ENCODE measurements around the gene RAI14. TPM values are rescaled to one million over a fixed set of nuclear protein-coding genes. Genes with fewer than 3 reads are reported as not detected.

The RAI14 gene
- total RNA-seq, 1 donor from 2014 or later = 307 TPM

DNA sequence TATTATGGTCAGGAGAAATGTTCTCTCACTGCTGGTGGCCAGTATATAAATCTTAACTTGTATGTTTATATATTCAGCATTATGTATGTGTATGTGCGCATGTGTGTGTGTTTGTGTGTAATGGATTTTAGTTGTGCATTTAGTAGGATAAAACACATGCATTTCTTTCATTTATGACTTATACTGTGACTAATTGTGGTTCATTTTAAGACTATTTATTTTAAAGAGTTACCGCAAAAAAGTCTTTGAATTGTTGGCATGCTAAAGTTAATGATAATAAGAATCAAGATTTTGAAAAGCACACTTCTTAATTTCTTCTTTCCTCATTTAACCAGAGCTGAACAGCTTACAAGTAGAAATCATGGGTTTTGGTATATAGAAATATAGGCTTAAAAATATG lies 60.9 kb downstream of the RAI14 start:
- FAIRE-seq = no peak
- Mint-ChIP-seq H3K4me3 (ENCODE audit: unreplicated experiment) (peak overlapping the region; percentile 62), H3K27ac (ENCODE audit: unreplicated experiment) (peak overlapping the region; percentile 99), H3K9me3 (ENCODE audit: unreplicated experiment) (no peaks in the 10 kb centered on the region), H3K4me1 (ENCODE audit: low read depth, unreplicated experiment) (peaks cover 44% of the 10 kb centered on the region), H3K36me3 (ENCODE audit: low read depth, unreplicated experiment) (peaks cover 20% of the 10 kb centered on the region), H3K27me3 (ENCODE audit: low read depth, unreplicated experiment) (no peaks in the 10 kb centered on the region)
- TF ChIP-seq, protein P1, sequence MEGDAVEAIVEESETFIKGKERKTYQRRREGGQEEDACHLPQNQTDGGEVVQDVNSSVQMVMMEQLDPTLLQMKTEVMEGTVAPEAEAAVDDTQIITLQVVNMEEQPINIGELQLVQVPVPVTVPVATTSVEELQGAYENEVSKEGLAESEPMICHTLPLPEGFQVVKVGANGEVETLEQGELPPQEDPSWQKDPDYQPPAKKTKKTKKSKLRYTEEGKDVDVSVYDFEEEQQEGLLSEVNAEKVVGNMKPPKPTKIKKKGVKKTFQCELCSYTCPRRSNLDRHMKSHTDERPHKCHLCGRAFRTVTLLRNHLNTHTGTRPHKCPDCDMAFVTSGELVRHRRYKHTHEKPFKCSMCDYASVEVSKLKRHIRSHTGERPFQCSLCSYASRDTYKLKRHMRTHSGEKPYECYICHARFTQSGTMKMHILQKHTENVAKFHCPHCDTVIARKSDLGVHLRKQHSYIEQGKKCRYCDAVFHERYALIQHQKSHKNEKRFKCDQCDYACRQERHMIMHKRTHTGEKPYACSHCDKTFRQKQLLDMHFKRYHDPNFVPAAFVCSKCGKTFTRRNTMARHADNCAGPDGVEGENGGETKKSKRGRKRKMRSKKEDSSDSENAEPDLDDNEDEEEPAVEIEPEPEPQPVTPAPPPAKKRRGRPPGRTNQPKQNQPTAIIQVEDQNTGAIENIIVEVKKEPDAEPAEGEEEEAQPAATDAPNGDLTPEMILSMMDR (IDR thresholded peaks at IDR 0.05; ENCODE audit: insufficient read depth, low read depth, low read length) = no peak
- TF ChIP-seq EZH2 (IDR thresholded peaks at IDR 0.05; ENCODE audit: insufficient read depth, low read length) = no peak
- peak overlapping the region; percentile 88 for H3K9ac ChIP-seq (ENCODE audit: low read length)
- peak overlapping the region; percentile 99 for H3K27ac ChIP-seq (ENCODE audit: low read depth, low read length)
- no peaks in the 10 kb centered on the region for H3K27me3 ChIP-seq (ENCODE audit: insufficient read depth, low read length)
- no peaks in the 10 kb centered on the region for H3K9me3 ChIP-seq (ENCODE audit: insufficient read depth, low read depth, low read length)
- no peaks in the 10 kb centered on the region for H4K20me1 ChIP-seq (ENCODE audit: insufficient read depth, low read length)
- H3K79me2 ChIP-seq (ENCODE audit: insufficient read depth, low read length) = peaks cover 82% of the 10 kb centered on the region
- peak; percentile 71 for DNase-seq (ENCODE audit: low read depth)
- peak overlapping the region; percentile 85 for H3K4me2 ChIP-seq (ENCODE audit: low read length)
- H3K4me3 ChIP-seq (ENCODE audit: insufficient read depth, low read depth, low read length) = peak overlapping the region; percentile 8
- H2AFZ ChIP-seq (ENCODE audit: low read depth, low read length) = no peak overlapping the region
- H3K4me1 ChIP-seq (ENCODE audit: insufficient read depth, low read length) = peaks cover 52% of the 10 kb centered on the region
- peaks cover 13% of the 10 kb centered on the region for H3K36me3 ChIP-seq (ENCODE audit: insufficient read depth, low read length)

DNA sequence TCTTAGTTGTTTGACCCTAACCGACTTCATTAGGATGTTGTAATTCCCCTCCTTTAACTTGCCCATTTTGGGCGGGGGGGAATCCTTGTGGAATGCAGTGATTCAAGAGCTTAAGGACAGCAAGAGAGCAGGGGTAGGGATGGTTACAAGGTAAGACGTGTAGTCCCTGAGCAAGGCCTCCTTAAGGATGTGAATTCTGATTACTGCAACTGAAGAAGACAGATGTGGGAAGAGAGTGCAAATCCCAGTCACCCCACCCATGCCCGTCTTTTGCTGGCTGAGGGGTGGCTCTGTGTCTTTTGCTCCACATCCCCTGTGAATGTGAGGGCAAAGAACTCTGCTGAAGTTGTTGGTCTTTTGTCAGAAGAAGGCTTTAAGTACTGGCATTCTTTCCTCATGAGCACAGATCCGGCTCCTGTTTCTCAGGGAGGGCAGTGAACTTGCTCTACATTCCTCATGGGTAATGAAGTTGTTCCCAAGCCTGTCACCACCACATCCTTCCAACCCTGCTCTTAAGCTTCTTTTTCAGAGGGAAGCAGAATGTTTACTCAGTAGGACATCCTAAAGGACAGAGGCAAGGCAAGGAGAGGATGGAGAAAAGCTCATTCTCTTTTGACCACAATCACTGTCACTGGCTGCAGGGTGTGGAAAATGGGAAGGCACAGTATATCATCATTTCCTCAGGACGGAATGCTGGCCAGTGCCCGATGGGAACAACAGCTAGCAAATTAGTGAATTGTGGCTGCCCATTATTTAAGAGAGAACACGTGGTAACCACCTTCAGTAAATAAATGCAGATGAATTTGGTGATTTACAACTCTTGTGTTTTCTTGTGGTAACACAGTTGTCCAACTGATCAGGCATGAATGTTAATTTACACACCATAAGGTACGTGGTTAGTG lies 61.5 kb downstream of the RAI14 start:
- H3K27ac ChIP-seq (ENCODE audit: low read depth, low read length) = peak overlapping the region; percentile 99
- no peak overlapping the region for H2AFZ ChIP-seq (ENCODE audit: low read depth, low read length)
- Mint-ChIP-seq H3K36me3 (ENCODE audit: low read depth, unreplicated experiment) (peaks cover 20% of the 10 kb centered on the region), H3K27me3 (ENCODE audit: low read depth, unreplicated experiment) (no peaks in the 10 kb centered on the region), H3K9me3 (ENCODE audit: unreplicated experiment) (no peaks in the 10 kb centered on the region), H3K4me1 (ENCODE audit: low read depth, unreplicated experiment) (peaks cover 44% of the 10 kb centered on the region), H3K27ac (ENCODE audit: unreplicated experiment) (peak overlapping the region; percentile 99), H3K4me3 (ENCODE audit: unreplicated experiment) (peak overlapping the region; percentile 62)
- TF ChIP-seq, protein P1 (IDR thresholded peaks at IDR 0.05; ENCODE audit: insufficient read depth, low read depth, low read length) = no peak
- no peak for TF ChIP-seq EZH2 (IDR thresholded peaks at IDR 0.05; ENCODE audit: insufficient read depth, low read length)
- H3K4me2 ChIP-seq (ENCODE audit: low read length) = peak overlapping the region; percentile 85
- peaks cover 82% of the 10 kb centered on the region for H3K79me2 ChIP-seq (ENCODE audit: insufficient read depth, low read length)
- peaks cover 52% of the 10 kb centered on the region for H3K4me1 ChIP-seq (ENCODE audit: insufficient read depth, low read length)
- H4K20me1 ChIP-seq (ENCODE audit: insufficient read depth, low read length) = no peaks in the 10 kb centered on the region
- FAIRE-seq (peak; percentile 88), DNase-seq (ENCODE audit: low read depth) (peak; percentile 100)
- H3K9ac ChIP-seq (ENCODE audit: low read length) = peak overlapping the region; percentile 88
- H3K27me3 ChIP-seq (ENCODE audit: insufficient read depth, low read length) = no peaks in the 10 kb centered on the region
- no peaks in the 10 kb centered on the region for H3K9me3 ChIP-seq (ENCODE audit: insufficient read depth, low read depth, low read length)
- H3K4me3 ChIP-seq (ENCODE audit: insufficient read depth, low read depth, low read length) = peak overlapping the region; percentile 34
- peaks cover 9% of the 10 kb centered on the region for H3K36me3 ChIP-seq (ENCODE audit: insufficient read depth, low read length)

GRCh38 chr5:34718516-34718915 lies 62.4 kb downstream of the RAI14 start:
- Histone ChIP-seq H3K4me1 (ENCODE audit: insufficient read depth, low read length) (peaks cover 52% of the 10 kb centered on the region), H2AFZ (ENCODE audit: low read depth, low read length) (no peak overlapping the region), H3K79me2 (ENCODE audit: insufficient read depth, low read length) (peaks cover 81% of the 10 kb centered on the region), H4K20me1 (ENCODE audit: insufficient read depth, low read length) (no peaks in the 10 kb centered on the region), H3K4me2 (ENCODE audit: low read length) (peak overlapping the region; percentile 85), H3K27ac (ENCODE audit: low read depth, low read length) (peak overlapping the region; percentile 99), H3K9ac (ENCODE audit: low read length) (peak overlapping the region; percentile 88), H3K9me3 (ENCODE audit: insufficient read depth, low read depth, low read length) (no peaks in the 10 kb centered on the region), H3K36me3 (ENCODE audit: insufficient read depth, low read length) (peaks cover 8% of the 10 kb centered on the region), H3K27me3 (ENCODE audit: insufficient read depth, low read length) (no peaks in the 10 kb centered on the region), H3K4me3 (ENCODE audit: insufficient read depth, low read depth, low read length) (no peak overlapping the region)
- FAIRE-seq (no peak), DNase-seq (ENCODE audit: low read depth) (no peak)
- H3K27ac Mint-ChIP-seq (ENCODE audit: unreplicated experiment) = peak overlapping the region; percentile 99
- H3K9me3 Mint-ChIP-seq (ENCODE audit: unreplicated experiment) = no peaks in the 10 kb centered on the region
- H3K4me3 Mint-ChIP-seq (ENCODE audit: unreplicated experiment) = no peak overlapping the region
- TF ChIP-seq EZH2 (IDR thresholded peaks at IDR 0.05; ENCODE audit: insufficient read depth, low read length) = no peak
- TF ChIP-seq, protein P1 (IDR thresholded peaks at IDR 0.05; ENCODE audit: insufficient read depth, low read depth, low read length) = no peak
- peaks cover 44% of the 10 kb centered on the region for H3K4me1 Mint-ChIP-seq (ENCODE audit: low read depth, unreplicated experiment)
- H3K36me3 Mint-ChIP-seq (ENCODE audit: low read depth, unreplicated experiment) = peaks cover 22% of the 10 kb centered on the region
- H3K27me3 Mint-ChIP-seq (ENCODE audit: low read depth, unreplicated experiment) = no peaks in the 10 kb centered on the region

Data from astrocyte (in vitro differentiated cells and primary cell).